Endometrial microvascular endothelial cells (primary cell): ENCODE data around the gene AATF. TPM values are rescaled to one million over a fixed set of nuclear protein-coding genes. Genes with fewer than 3 reads are reported as not detected.
"Not testable (repeated sequence)": the region's sequence is repeated elsewhere in the genome, so short reads cannot be mapped to it uniquely, and the experiment has no call there.

Source experiments
- in situ Hi-C: cut with HindIII; loops from 2 replicates; pipeline ENCODE4 v1.10.0; 2017; ENCODE audit warnings: low sequenced_read_pairs, low pct_unique_long_range_greater_than_20kb; ENCODE audit errors: inconsistent ontology term
- total RNA-seq: library from RNA; depleted of rRNA; stranded (reverse); fragments of >200 nt; gene quantifications from one replicate; pipeline ENCODE4 v1.2.3, GENCODE V29; 2015; ENCODE audit errors: inconsistent ontology term

The AATF gene
- total RNA-seq, 1 donor from 2014 or later: 37.2 TPM

DNA sequence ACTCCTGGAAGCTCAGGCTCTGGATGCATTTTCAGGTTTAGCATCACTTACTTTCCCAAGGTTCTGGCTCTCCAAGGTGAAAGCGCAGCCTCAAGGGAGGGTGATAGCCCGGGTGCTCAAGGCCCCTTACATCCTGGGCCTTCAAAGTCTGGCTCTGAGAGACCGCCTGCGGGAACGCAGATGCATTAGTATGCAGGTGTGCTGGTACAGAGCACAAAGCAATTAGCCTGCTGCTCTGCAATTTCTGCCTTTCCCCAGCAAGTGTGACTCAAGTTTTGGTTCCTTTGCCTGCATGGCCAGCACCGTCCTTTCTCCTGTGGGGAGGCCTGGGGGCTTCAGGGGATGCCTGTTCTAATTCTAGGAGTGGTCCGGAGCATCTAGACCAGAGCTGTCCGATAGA is 116.2 kb downstream of the AATF start:
- in situ Hi-C loops: no loop called here

GRCh38 chr17:37065486-37066321 is 117.0 kb downstream of the AATF start:
- in situ Hi-C loops: no loop called here

DNA sequence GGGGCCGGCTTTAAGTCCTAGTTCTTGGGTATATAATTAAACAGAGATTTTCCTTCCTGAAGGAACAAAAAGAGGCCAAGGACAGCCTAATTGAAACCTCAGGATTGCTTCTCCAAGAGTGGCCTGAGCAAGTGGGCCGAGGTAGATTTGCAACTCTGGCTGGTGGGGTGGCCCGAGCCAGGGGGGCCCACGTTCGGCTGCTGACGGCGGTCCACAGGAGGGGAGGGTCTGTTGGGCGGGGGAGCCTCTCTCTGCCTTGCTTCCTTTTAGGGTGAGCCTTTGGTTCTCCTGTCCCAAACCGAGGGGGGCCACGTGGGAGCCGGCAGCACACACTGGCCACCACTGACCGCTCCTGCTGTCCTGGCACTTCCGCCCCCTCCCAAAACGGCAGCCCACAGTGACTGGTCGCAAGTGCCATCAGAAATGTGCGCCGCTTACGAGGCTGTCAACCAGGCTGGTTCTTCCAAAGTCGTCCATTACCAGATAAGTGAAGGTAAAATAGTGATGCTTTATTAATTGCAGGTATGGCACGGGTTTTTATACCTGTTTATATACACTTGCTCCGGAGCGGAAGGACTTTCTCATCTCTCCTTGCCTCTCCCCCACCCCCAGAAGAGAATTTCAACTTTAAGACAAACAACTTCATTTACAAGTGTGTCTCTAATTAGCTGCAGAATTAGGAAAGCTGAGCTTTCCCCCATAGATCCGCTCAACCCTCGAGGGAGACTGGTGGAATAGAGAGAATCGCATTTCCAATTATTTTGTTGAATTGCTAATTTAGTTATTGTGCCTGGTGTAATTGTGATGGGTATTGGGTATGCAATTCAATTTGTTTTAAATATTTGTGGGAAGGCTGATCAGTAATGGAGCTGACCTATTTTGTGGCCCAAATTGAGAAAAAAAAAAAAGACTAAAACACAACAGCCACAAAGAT is 117.8 kb downstream of the AATF start:
- in situ Hi-C loops: no loop called here

GRCh38 chr17:37067555-37068111 is 118.9 kb downstream of the AATF start:
- in situ Hi-C loops: no loop called here

GRCh38 chr17:37068266-37068665 is 119.5 kb downstream of the AATF start:
- in situ Hi-C loops: no loop called here

DNA sequence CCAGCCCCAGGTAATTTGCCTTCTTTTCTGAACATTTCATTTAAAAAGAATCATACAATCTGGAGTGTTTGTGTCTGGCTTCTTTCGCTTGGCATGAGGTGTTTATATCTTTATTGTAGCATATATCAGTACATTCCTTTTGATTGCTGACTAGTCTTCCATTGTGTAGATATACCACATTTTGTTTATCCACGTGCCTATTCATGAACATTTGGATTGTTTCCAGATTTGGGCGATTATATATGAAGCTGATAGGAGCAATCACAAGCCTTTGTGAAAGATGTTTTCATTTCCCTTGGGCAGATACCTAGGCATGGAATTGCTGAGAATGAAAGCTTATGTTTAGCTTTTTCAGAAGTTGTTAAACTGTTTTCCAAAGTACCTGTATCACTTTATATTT is 120.3 kb downstream of the AATF start:
- in situ Hi-C loops: no loop called here

GRCh38 chr17:37073464-37073863 is 124.7 kb downstream of the AATF start:
- in situ Hi-C loops: not testable (repeated sequence)

DNA sequence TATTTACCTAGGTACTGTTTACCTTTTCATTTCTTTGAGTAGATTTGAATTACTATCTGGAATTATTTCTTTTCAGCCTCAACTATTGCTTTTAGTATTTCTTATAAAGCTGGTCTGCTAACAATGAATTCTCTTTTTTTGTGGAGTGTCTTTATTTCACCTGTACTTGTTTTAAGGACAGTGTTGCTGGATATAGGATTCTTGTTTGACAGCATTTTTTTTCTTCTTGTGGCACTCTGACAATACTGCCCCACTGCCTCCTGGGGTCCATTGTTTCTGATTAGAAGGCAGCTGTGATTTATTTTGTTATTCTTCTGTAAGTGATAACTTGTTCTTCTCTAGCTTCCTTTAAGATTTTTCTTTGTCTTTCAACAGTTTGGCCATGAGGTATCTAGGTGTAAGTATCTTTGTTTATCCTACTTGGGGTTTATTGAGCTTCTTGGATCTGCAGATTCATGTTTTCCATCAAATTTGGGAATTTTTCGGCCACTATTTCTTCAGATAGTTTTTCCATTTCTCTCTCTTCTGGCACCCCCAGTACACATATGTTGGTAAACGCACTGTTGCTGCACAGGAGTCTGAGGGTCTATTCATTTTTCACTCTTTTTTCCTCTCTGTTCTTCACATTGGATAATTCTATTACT is 130.4 kb downstream of the AATF start:
- in situ Hi-C loops: no loop called here

- in situ Hi-C loops: no loop called here
These were observed 131.0 kb downstream of the AATF start for GRCh38 chr17:37079735-37080134.

DNA sequence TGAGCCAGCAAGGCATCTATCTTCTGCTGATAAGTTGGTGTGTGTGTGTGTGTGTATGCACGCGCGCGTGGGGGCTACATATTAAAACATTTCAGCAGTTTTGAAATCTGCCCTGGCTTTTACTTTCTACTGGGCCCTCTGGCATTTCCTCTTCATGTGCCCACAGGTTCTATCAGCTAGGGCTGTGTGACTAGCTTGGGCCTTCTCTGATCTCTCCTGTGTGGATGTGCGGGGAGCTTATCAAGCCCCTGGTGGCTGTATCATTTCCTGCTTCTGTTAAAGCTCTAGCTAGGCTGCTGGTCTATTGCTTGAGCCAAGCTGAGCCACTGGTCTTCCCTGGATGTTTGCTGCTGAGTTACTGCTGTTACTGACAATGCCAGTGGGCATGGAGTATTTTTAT is 132.5 kb downstream of the AATF start:
- in situ Hi-C loops: no loop called here

- in situ Hi-C loops: no loop called here
These were observed 133.6 kb downstream of the AATF start for GRCh38 chr17:37082311-37082860.

DNA sequence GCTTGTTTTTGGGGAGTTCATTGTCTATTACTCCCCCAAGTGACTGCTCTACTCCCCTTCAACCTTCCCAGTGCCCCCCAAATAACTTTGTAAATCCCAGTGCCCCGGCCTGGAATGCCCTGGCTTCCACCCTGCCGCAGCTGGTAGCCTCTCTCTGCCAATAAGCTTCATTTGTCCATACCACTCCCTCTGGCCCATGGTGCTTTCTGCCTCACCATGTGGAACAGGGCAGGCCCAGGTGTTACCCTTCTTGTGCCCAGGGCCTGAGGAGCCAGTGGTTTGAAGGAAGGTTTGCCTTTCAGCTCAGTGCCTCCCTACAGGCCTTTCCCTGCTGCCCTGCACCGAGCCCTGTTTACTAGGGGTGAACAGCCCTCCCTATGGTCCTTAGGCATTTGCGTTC is 134.2 kb downstream of the AATF start:
- in situ Hi-C loops: no loop called here

- in situ Hi-C loops: no loop called here
These were observed 134.7 kb downstream of the AATF start for GRCh38 chr17:37083456-37083855.

DNA sequence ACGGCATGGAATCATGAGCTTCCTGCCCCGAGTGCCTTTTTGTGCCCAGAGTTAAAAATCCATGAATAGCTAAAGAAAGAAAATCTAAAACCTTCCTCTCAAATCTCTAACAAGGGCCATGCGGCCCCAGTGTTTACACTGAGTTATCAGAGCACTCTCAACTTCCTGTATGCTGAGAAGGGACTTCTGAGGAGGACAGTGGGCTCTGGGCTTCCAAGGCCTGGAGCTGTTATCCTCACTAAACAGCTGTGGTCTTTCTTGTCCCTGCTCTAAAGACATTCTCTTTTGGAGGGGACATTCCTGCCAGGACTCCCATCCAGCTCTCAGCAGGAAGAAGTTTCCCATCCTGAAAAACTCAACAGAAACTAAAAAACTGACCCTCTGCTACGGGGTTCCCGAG is 135.6 kb downstream of the AATF start:
- in situ Hi-C loops: no loop called here

- in situ Hi-C loops: no loop called here
These were observed 137.6 kb downstream of the AATF start for GRCh38 chr17:37086334-37086733.

- in situ Hi-C loops: no loop called here
These were observed 138.2 kb downstream of the AATF start for GRCh38 chr17:37086948-37087347.

GRCh38 chr17:37087683-37088082 is 138.9 kb downstream of the AATF start:
- in situ Hi-C loops: no loop called here

GRCh38 chr17:37088459-37088858 is 139.7 kb downstream of the AATF start:
- in situ Hi-C loops: no loop called here

- in situ Hi-C loops: no loop called here
These were observed 140.2 kb downstream of the AATF start for GRCh38 chr17:37088913-37089312.
